ENCODE data around the gene CAMK1.

CAMK1 gene

GRCh38 chr3:9732080-9732739, 37.5 kb downstream of the CAMK1 start:
- peak; percentile 14 to 28 for DNase-seq

- peak; percentile 99 for DNase-seq
Observed at GRCh38 chr3:9731206-9732079, 38.3 kb downstream of the CAMK1 start, which contains the start of gene BRPF1. Gene BRPF1, plus strand, starts transcription at chr3:9731735. Its CDS starts 2,406 bp downstream, at chr3:9734141.

GRCh38 chr3:9730657-9731205, 39.0 kb downstream of the CAMK1 start:
- no peak for DNase-seq

- DNase-seq: no peak
Observed at GRCh38 chr3:9729419-9729818, 40.3 kb downstream of the CAMK1 start.

- DNase-seq: no peak
Observed at GRCh38 chr3:9727743-9728142, 42.0 kb downstream of the CAMK1 start.

- peak; percentile 46 to 56 for DNase-seq
Observed at GRCh38 chr3:9727041-9727595, 42.6 kb downstream of the CAMK1 start.

- DNase-seq: no peak
Observed at GRCh38 chr3:9725775-9726515, 43.8 kb downstream of the CAMK1 start.

- no peak for DNase-seq
Observed at GRCh38 chr3:9721700-9722060, 48.1 kb downstream of the CAMK1 start.

GRCh38 chr3:9721015-9721699, 48.6 kb downstream of the CAMK1 start:
- DNase-seq: no peak

- DNase-seq: no peak
Observed at GRCh38 chr3:9718118-9718517, 51.6 kb downstream of the CAMK1 start.

GRCh38 chr3:9717563-9717962, 52.2 kb downstream of the CAMK1 start:
- no peak for DNase-seq

- DNase-seq: no peak
Observed at GRCh38 chr3:9716801-9717555, 52.8 kb downstream of the CAMK1 start.

GRCh38 chr3:9715764-9716437, 53.8 kb downstream of the CAMK1 start:
- DNase-seq: peak; percentile 23 to 26

GRCh38 chr3:9715136-9715535, 54.6 kb downstream of the CAMK1 start:
- DNase-seq: no peak

GRCh38 chr3:9713142-9713541, 56.6 kb downstream of the CAMK1 start:
- no peak for DNase-seq

GRCh38 chr3:9712415-9712814, 57.3 kb downstream of the CAMK1 start:
- DNase-seq: no peak

- no peak for DNase-seq
Observed at GRCh38 chr3:9710174-9710739, 59.5 kb downstream of the CAMK1 start.

Measured in activated CD4-positive, alpha-beta T cell treated with anti-CD3 and anti-CD28 coated beads for 4 hours (primary cell).